HuH-7 (cell line): ENCODE results near the gene UTP18.
A peak's percentile ranks its signal among the peaks of the same experiment; 100 is the strongest.
"Not testable (repeated sequence)": the region's sequence is repeated elsewhere in the genome, so short reads cannot be mapped to it uniquely, and the experiment has no call there.

Experiments used
- DNase-seq: peaks from one replicate; pipeline ENCODE4 v3.0.0; 2011; ENCODE audit warnings: low spot score

UTP18 gene

DNA sequence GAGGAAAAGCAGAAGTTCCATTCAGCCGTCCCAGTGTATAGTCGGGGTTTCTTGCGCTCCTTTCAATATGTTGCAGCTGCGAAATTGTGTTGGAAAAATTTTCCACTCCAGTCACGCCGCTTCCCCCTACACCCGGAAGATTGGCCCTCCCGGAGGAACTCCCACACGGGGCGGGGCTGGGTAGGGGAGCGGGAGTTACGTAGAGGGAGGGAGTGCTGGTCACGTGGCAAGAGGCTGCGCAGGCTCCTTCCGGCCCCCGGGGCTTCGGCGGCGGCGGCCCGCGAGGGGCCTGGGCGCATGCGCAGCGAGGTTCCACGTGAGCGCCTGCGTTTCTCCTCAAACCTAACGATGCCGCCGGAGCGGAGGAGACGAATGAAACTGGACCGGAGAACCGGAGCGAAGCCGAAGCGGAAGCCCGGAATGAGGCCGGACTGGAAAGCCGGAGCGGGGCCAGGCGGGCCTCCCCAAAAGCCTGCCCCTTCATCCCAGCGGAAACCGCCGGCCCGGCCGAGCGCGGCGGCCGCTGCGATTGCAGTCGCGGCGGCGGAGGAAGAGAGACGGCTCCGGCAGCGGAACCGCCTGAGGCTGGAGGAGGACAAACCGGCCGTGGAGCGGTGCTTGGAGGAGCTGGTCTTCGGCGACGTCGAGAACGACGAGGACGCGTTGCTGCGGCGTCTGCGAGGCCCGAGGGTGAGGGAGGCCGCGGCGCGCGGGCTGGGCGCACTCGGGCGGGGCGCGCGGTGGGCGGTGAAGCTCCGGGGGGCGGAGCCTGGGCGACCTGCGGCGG lies at the start of gene UTP18:
Gene UTP18 (plus strand): TSS at position 310 of the 787 bp plus-strand sequence. CDS start 39 bp downstream, at position 349.
- DNase-seq: peak; percentile 93

GRCh38 chr17:51214920-51215319 lies 45.4 kb upstream of the UTP18 start:
- DNase-seq: no peak

- DNase-seq: no peak
Observed at GRCh38 chr17:51217946-51218345, 42.4 kb upstream of the UTP18 start.

DNA sequence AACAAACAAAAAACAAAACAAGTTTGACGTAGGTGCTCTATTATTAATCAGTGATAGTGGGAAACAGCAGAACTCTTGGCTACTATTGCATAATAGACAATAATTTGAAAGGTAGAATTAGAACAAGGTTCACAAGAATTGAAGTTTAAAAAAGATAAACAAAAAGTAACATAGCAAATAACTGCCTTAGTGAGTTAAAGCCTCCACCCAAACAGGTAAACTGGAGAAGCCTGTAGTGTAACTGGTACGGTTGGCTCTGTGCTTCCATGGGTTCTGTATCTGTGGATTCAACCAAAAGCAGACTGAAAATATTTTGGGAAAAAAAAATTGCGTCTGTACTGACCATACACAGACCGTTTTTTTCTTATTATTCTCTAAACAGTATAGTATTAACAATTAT lies 39.0 kb upstream of the UTP18 start:
- no peak for DNase-seq

- no peak for DNase-seq
Observed at GRCh38 chr17:51224402-51225262, 35.7 kb upstream of the UTP18 start.

DNA sequence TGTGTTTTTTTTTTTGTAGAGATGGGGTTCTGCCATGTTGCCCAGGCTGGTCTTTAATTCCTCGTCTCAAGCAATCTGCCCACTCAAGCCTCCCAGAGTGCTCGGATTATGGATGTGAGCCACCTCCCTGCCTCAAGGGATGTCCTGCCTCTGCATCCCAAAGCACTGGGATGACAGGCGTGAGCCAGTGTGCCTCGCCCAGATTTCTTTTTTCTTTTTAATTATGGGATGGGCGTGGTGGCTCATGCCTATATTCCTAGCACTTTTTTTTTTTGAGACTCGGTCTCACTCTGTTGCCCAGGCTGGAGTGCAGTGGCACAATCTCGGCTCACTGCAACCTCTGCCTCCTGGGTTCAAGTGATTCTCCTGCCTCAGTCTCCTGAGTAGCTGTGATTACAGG lies 34.8 kb upstream of the UTP18 start:
- not testable (repeated sequence) for DNase-seq

DNA sequence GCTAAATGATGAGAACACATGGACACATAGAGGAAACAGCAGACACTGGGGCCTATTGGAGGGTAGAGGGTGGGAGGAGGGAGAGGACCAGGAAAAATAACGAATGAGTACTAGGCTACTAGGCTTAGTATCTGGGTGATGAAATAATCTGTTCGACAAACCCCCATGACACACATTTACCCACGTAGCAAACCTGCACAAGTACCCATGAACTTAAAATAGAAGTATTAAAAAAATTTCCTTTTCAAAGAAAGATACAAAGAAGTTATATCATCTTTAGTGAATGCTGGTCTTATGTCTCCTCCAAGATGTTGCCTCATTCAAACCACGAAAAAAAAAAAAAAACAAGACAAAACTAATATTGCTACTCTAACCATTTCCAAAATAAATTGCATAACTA lies 32.2 kb upstream of the UTP18 start:
- DNase-seq: no peak

DNA sequence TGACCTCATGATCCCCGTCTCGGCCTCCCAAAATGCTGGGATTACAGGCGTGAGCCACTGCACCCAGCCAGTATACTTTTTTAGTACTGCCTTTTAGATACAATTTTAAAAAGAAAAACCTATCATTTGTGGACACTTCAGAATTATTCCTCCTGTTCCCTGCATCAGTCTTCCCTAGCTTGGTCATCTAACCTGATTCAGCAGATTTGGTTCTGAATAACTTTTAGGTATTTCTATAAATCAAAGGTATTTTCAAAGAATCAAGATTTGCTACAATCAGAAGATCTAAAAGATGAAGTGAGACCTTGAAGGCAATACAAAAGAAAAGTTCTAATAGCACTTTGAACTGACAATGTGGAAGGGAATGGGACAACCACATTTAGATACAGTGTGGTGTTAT lies 30.5 kb upstream of the UTP18 start:
- DNase-seq: no peak

DNA sequence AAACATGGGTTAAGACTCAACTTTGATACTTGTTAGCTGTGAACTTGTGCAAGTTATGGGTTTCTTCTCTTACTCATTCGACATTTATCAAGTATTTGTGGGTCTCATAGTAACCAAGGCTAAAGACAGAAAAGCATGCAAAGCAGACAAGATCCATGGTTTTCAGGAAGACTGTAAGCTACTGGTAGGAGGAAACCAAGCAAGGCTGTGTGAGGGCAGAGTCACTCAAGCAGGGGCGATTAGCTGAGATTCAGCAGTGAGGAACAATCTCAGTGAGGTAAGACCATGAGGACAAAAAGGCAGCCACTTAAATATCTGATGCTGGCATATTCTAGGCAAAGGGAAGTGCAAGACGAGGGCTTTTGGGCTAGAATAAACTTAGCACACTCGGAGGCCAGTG lies 30.0 kb upstream of the UTP18 start:
- no peak for DNase-seq

- DNase-seq: no peak
Observed at GRCh38 chr17:51231999-51232398, 28.3 kb upstream of the UTP18 start.

GRCh38 chr17:51234162-51234561 lies 26.2 kb upstream of the UTP18 start:
- DNase-seq: no peak

DNA sequence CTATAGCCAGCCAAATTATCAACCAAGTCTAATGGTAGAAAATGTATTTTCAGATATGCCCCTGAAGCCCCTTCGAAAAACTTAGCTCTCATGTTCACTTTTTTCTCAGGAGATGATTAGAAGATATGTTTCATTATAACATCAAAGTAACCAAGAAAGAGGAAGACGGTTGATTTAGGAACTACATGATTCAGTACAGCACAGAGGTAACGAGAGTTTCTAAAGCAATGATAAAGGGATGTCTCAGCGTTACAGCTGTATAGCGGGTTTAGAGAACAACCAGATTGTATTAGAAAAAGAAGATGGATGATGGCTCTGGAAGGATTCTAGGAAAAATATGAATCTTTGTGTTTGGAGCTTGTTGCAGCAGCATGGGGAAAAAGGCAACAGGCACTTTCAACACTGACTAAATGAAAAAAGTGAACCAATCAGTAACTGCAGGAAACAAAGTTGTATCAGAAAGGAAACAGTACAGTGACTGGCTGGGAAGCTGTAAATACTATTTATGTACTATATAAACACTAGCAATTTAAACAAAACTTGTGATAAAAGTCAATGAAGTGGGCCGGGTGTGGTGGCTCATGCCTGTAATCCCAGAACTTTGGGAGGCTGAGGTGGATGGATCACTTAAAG lies 22.0 kb upstream of the UTP18 start:
- DNase-seq: no peak

DNA sequence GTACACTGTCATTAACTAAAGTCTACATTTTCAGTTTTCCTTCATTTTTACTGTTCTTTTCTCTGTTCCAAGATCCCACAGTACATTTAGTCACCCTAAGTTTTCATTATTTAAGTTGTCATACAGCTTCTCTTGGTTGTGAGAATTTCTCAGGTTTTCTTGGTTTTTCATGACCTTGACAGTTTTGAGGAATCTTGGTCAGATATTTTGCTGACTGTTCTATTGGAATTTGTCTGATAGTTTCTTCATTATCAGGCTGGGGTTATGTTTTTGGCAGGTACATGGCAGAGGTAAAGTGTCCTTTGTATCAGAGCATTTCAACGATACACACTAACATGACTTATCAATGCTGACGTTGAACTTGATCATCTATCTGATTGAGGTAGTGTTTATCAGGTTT lies 20.1 kb upstream of the UTP18 start:
- DNase-seq: no peak

DNA sequence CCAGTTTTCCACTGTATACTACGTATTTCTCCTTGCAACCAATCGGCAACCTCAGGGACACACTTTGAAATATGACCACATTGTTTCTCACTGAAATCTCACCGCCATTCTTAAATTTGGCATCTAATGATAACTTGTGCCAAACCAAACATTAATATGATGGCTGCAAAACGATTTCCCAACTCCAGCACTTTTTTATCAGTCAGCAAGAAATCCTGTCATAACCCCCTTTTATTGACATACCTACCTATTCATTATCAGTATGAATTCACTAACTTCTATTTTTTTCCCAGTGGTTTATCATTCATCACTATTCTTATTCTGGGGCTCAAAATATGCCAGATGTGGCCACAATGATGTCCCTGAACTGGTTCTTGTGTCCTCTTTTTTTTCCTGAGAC lies 16.3 kb upstream of the UTP18 start:
- DNase-seq: no peak

- DNase-seq: no peak
Observed at GRCh38 chr17:51245535-51245934, 14.8 kb upstream of the UTP18 start.

DNA sequence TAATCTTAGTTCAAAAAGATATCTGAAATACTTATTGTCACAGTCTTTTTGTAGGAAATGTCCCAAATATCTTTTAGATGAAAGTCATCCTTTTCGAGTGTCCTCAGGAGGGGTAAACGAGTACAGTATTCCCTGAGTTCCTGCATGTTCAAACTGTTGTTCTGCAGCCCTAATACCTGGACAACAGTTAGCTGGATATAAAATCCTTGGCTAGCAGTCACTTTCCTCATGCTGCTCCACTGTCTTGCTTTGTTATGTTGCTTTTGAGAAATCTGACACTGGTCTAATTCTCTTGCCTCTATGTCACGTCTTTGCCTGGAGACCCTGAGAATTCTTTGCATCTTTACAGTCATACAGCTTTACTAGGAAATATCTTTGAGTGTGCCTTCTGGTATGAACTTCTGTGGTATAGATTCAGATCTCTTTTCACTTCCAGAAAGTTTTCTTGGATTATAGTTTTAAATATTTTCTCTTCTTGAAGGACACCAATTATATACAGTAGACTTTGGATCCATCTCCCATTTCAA lies 10.0 kb upstream of the UTP18 start:
- DNase-seq: no peak

DNA sequence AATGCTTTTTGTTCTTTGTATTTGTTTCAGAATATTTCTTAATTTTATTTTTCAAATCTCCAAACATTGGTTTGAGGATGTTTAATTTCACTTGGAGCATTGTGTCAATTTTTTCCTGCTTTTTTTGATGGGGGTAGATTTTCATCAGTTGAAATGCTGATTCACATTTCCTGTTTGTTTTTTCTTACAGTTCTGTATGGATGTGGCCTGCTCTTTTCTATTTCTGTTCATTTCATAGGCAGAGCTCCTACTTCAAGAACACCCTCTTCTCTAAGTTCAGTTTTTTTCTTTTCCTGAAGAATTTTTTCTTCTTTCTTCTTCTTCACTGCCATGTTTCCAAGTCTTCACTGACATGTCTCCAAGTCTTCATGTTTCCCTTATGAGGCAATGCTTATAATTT lies 9.3 kb upstream of the UTP18 start:
- no peak for DNase-seq

- no peak for DNase-seq
Observed at GRCh38 chr17:51255673-51256072, 4.7 kb upstream of the UTP18 start.

- DNase-seq: peak; percentile 43
Observed at GRCh38 chr17:51256101-51256500, 4.2 kb upstream of the UTP18 start.

DNA sequence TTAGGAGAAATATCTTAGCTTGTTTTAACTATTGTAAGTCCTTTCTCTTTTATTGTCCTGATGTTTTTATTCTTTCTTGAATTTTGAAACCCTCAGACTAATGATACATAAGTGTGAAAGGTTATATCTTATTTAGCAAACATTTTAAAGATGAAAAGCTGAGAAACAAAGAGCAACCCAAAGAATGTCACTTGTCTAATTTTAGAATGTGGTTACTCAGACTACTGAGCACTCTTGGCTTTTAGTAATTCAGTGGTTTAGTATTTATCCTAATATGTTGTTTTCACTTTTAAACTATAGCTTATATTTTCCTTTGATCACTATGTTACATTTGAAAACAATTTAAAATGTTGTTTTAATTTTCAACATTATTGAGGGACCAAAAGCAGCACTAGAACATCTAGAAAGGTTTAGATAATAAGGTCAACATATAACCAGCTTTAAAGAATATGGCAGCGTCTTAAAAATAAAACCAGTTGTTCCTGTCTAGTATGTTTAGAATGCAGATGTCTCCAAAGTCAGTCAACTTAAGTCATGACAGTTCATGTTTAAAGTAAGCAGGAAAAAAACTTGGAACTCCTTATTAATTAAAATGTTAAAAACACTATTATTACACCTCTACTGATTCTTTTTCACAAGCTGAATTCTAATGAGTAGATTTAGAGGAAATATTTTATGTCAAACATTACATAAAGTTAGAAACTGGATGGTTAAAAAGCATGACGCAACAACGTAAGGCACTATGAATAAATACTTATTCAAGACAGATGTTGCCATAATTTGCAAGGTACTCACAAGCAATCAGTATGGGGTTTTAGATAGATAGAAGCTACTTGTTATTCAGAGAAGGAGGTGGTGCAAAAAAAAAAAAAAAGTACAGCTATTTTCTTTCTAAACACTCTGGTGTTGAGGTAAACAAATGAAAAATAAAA lies 2.9 kb upstream of the UTP18 start:
- DNase-seq: no peak

DNA sequence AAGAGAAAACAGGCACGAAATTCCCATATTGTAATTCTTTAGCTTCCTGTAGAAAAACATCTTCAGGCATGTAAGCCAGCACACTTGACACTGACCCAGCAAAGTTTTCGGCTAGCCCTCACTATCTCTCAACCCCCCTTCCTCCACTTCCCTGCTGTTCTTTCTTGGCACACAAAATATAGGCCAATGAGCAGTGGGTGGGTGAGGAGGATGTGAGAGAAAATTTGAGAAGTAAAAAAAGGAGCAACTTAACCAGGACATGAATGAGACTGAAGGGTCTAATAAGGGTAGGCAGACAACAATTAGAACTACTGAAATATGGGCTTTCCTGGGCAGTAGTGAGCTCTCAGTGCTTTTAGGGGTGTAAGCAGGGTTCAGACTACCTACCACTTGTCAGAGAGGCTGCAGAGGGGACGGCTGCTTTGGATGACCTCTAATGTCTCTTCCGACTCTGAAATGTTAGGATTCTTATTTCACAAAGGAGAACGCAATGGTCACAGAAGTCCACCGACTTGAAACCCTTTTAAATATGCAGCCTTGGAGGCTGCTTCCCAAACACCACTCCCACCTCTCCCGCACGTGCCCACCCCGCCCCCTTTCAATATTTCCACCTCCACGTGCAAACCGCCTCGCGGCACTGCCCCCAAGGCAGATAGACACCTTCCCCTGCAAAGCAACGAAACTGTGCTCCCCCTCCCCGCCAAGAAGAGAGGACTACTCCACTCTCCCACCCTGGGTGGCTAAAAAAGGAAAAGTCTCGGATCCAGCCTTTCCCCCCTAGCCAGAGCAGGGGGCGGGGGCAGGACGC lies 1.4 kb upstream of the UTP18 start:
- peak; percentile 26 for DNase-seq
